Stimulated activated CD8-positive, alpha-beta memory T cell treated with anti-CD3 and anti-CD28 coated beads, Interleukin-4, amount 100 ng/mL, for 1 hour (primary cell): ENCODE data around the gene IL5RA.

Source experiments
- DNase-seq, 2 donors: peaks; one replicate each; pipeline ENCODE4 v3.0.0-alpha.2; 2020; ENCODE audit warnings: low read depth in 2 of 2, low spot score in 1 of 2

Gene IL5RA

GRCh38 chr3:3110299-3110630 is at the start of gene IL5RA:
IL5RA (minus strand) TSS chr3:3110374; CDS start chr3:3104984, 5,390 bp downstream.
- no peak for DNase-seq

GRCh38 chr3:3157484-3157883 is 47.3 kb upstream of the IL5RA start:
- DNase-seq = no peak

GRCh38 chr3:3154879-3155610 is 44.9 kb upstream of the IL5RA start:
- DNase-seq = no peak

- no peak for DNase-seq
These were observed 41.3 kb upstream of the IL5RA start for GRCh38 chr3:3151513-3151912.

GRCh38 chr3:3149560-3149959 is 39.4 kb upstream of the IL5RA start:
- no peak for DNase-seq

- DNase-seq = no peak
These were observed 35.7 kb upstream of the IL5RA start for GRCh38 chr3:3145831-3146230.

GRCh38 chr3:3141939-3142338 is 31.8 kb upstream of the IL5RA start:
- no peak for DNase-seq

GRCh38 chr3:3137526-3137925 is 27.4 kb upstream of the IL5RA start:
- DNase-seq = no peak

- DNase-seq = no peak
These were observed 24.7 kb upstream of the IL5RA start for GRCh38 chr3:3134750-3135448.

- DNase-seq = no peak
These were observed 23.3 kb upstream of the IL5RA start for GRCh38 chr3:3133500-3133899.

GRCh38 chr3:3129579-3129978 is 19.4 kb upstream of the IL5RA start:
- no peak for DNase-seq

- DNase-seq = peak in 1 of 2 donors; percentile 8
These were observed 17.3 kb upstream of the IL5RA start for GRCh38 chr3:3127432-3128010.

- peak; percentile 91 to 94 for DNase-seq
These were observed 16.6 kb upstream of the IL5RA start, which contains the start of gene TRNT1 for GRCh38 chr3:3126477-3127431. TRNT1 (plus strand) TSS chr3:3126940; CDS start chr3:3129041, 2,101 bp downstream.

GRCh38 chr3:3125977-3126376 is 15.8 kb upstream of the IL5RA start:
- DNase-seq = no peak

GRCh38 chr3:3119393-3119851 is 9.2 kb upstream of the IL5RA start:
- no peak for DNase-seq

GRCh38 chr3:3117651-3118050 is 7.5 kb upstream of the IL5RA start:
- DNase-seq = no peak

- no peak for DNase-seq
These were observed 3.0 kb upstream of the IL5RA start for GRCh38 chr3:3113042-3113709.

GRCh38 chr3:3110749-3111361 is 681 bp upstream of the IL5RA start:
- no peak for DNase-seq

GRCh38 chr3:3109407-3110298 is 521 bp downstream of the IL5RA start:
- DNase-seq = no peak
